Heart right ventricle (tissue), 16 donors: ENCODE data around the gene ETS1. TPM values are rescaled to one million over a fixed set of nuclear protein-coding genes. Genes with fewer than 3 reads are reported as not detected.

ENCODE experiments used
- ATAC-seq, 8 donors: fragments of 200-7000 bp; cut with Tn5 transposase; one replicate each; pipeline ENCODE4 v1.9.1; 2020; ENCODE audit warnings: mild to moderate bottlenecking in 8 of 8, moderate library complexity in 8 of 8, moderate number of reproducible peaks in 1 of 8
- DNase-seq, 2 donors: peaks; one replicate each; pipeline ENCODE4 v3.0.0-alpha.2; 2020
- H3K27ac ChIP-seq, 10 donors: fragments of 200-600 bp; sonication (generic) in 2 of 10; one replicate each; pipeline versions ENCODE4 v1.5.0 to v1.8.0; 2020 to 2022; ENCODE audit warnings: mild to moderate bottlenecking in 3 of 10
- H3K27me3 ChIP-seq, 7 donors: fragments of 200-600 bp; one replicate each; pipeline ENCODE4 v1.8.0; 2021 to 2022; ENCODE audit warnings: mild to moderate bottlenecking in 2 of 7
- H3K36me3 ChIP-seq, 9 donors: fragments of 200-600 bp; sonication (generic) in 1 of 9; one replicate each; pipeline versions ENCODE4 v1.5.0 to v1.8.0; 2020 to 2022; ENCODE audit warnings: mild to moderate bottlenecking in 2 of 9
- H3K4me1 ChIP-seq, 9 donors: fragments of 200-600 bp; sonication (generic) in 1 of 9; one replicate each; pipeline versions ENCODE4 v1.5.0 to v1.8.0; 2020 to 2022; ENCODE audit warnings: mild to moderate bottlenecking in 4 of 9
- H3K4me3 ChIP-seq, 10 donors: fragments of 200-600 bp; sonication (generic) in 2 of 10; one replicate each; pipeline versions ENCODE4 v1.5.0 to v1.8.0; 2020 to 2022; ENCODE audit warnings: mild to moderate bottlenecking in 7 of 10, moderate library complexity in 2 of 10
- H3K9me3 ChIP-seq, 11 donors: fragments of 200-600 bp in 10 of 11; sonication (generic) in 2 of 11; one replicate each; pipeline versions ENCODE4 v1.5.0 to v1.8.0; 2013 to 2022; ENCODE audit warnings: mild to moderate bottlenecking in 2 of 11, control low read depth in 1 of 11, moderate library complexity in 1 of 11
- CTCF ChIP-seq, 9 donors: fragments of 200-600 bp; sonication (generic) in 2 of 9; IDR thresholded peaks; one replicate each; pipeline versions ENCODE4 v1.5.0 to v1.8.0; 2021 to 2022; ENCODE audit warnings: antibody characterized with exemption in 9 of 9, mild to moderate bottlenecking in 5 of 9, moderate library complexity in 1 of 9
- WGBS, 2 donors: extraction: QIAGEN DNeasy Blood & Tissue Kit; methylation state at CpG; one replicate each; pipeline ENCODE4 v1.1.7; 2013; ENCODE audit warnings: inconsistent platforms in 1 of 2; 5-methylcytosine and 5-hydroxymethylcytosine counted together
- intact Hi-C, 10 donors: fragments of 100-400 bp; cut with DNase I; formaldehyde crosslinking; loops; one replicate each; pipeline versions ENCODE4 v1.11.1 to v1.14.2; 2022
- polyA plus RNA-seq, 2 donors: library from polyadenylated mRNA; stranded (reverse); fragments of 200-250 nt; gene quantifications; one replicate each; pipeline ENCODE4 v1.2.3, GENCODE V29; 2013
- total RNA-seq, 10 donors: library from RNA; stranded (reverse); fragmentation: NEBNext Ultra II Directional in 3 of 10; extraction: Animal tissue kit (Norgen Biotek cat#: 25700) in 3 of 10; gene quantifications; one replicate each; pipeline versions ENCODE4 v1.2.1 to v1.2.4, GENCODE V29; 2021 to 2023
- donor health status: Arrhythmogenic right ventricular cardiomyopathy.
- donor health status: ischemic (EF 13 %, LVEDD 7.1; RV severe dilation, severe dysfunction).
- donor health status: healthy with polysubstance abuse.
- donor health status: DM: no; HTN: yes; CAD: no.
- donor health status: DM: no; HTN: no; CAD: no.
- donor health status: ischemic (EF 25% LVEDD 6.9; RV normal size, moderate dysfunction).
- donor health status: ischemic (EF 25% LVEDD 5.7; RV mildly dilated, moderate dysfunction).
- donor health status: healthy.
- donor health status: DM: yes; HTN: yes; CAD: no.
- donor health status: Ischemic cardiomyopathy.
- donor health status: ischemic (EF 35%, LVEDD 5.7; RV mildly dilated, moderate dysfunction).
- donor health status: nonischemic (EF 11% LVEDD 7.7; RV severe dilation, severe dysfunction).
- donor health status: DM: yes; HTN: yes; CAD: no.
- donor health status: PGD.
- donor health status: ischemic (EF 29% LVEDD 5.4; RV normal size, mild dysfunction).
- donor health status: nonischemic (EF 23%, LVEDD 6.1; RV moderate dilation, normal function).

ETS1 gene
- total and polyA plus RNA-seq, 12 donors, result 21.3 to 93.4 (median 50.7) TPM

- no peak overlapping the region for H3K27ac ChIP-seq
- no peak for ATAC-seq
- 84% methylated on average over 1 of the region's 1 CpG for WGBS, 2 donors
- no peaks in the 10 kb centered on the region for H3K27me3 ChIP-seq
- peaks cover 0 to 33% (median 5%) of the 10 kb centered on the region in 9 donors for H3K4me1 ChIP-seq
- H3K9me3 ChIP-seq, result no peaks in the 10 kb centered on the region
- intact Hi-C loops, result loop anchor here in 1 of 10 donors (10.0 kb wide), 1 partner anchor 63 kb away; no protein-coding TSS in a partner anchor
- H3K4me3 ChIP-seq, result no peak overlapping the region
- H3K36me3 ChIP-seq, result no peaks in the 10 kb centered on the region
- no peak for TF ChIP-seq CTCF (IDR thresholded peaks at IDR 0.05)
- DNase-seq, result no peak
These were observed 735 bp upstream of the ETS1 start for GRCh38 chr11:128588093-128588492.

- 38 to 40% methylated on average over 7 of the region's 7 CpGs for WGBS, 2 donors
- Histone ChIP-seq H3K27me3 (no peaks in the 10 kb centered on the region), H3K9me3 (no peaks in the 10 kb centered on the region), H3K27ac (peak overlapping the region in 8 of 10 donors; percentile 11 to 83 (median 70)), H3K4me3 (peak overlapping the region in 9 of 10 donors; percentile 12 to 60 (median 48)), H3K4me1 (peaks cover 0 to 47% (median 17%) of the 10 kb centered on the region in 9 donors), H3K36me3 (no peaks in the 10 kb centered on the region)
- ATAC-seq (peak in 4 of 8 donors; percentile 43 to 58 (median 46)), DNase-seq (no peak)
- TF ChIP-seq CTCF (IDR thresholded peaks at IDR 0.05), result no peak
- intact Hi-C loops, result loop anchor here in 1 of 10 donors (10.0 kb wide), 1 partner anchor 62 kb away; no protein-coding TSS in a partner anchor
These were observed 669 bp downstream of the ETS1 start for GRCh38 chr11:128586689-128587088.

GRCh38 chr11:128585498-128586238, 1.7 kb downstream of the ETS1 start:
- Histone ChIP-seq H3K27me3 (no peaks in the 10 kb centered on the region), H3K4me3 (peak overlapping the region in 9 of 10 donors; percentile 12 to 60 (median 48)), H3K9me3 (no peaks in the 10 kb centered on the region), H3K36me3 (no peaks in the 10 kb centered on the region), H3K4me1 (peaks cover 0 to 57% (median 27%) of the 10 kb centered on the region in 9 donors), H3K27ac (peak overlapping the region in 9 of 10 donors; percentile 23 to 83 (median 66))
- DNase-seq (no peak), ATAC-seq (peak in 5 of 8 donors; percentile 22 to 29 (median 24))
- TF ChIP-seq CTCF (IDR thresholded peaks at IDR 0.05), result no peak
- intact Hi-C loops, result loop anchor here in 1 of 10 donors (10.0 kb wide), 1 partner anchor 61 kb away; no protein-coding TSS in a partner anchor
- WGBS, 2 donors, result 46 to 51% methylated on average over 14 of the region's 14 CpGs

GRCh38 chr11:128584253-128584652, 3.1 kb downstream of the ETS1 start:
- ATAC-seq (no peak), DNase-seq (no peak)
- Histone ChIP-seq H3K27me3 (no peaks in the 10 kb centered on the region), H3K9me3 (no peaks in the 10 kb centered on the region), H3K36me3 (no peaks in the 10 kb centered on the region), H3K27ac (peak overlapping the region in 4 of 10 donors; percentile 16 to 50 (median 34)), H3K4me1 (peaks cover 0 to 71% (median 39%) of the 10 kb centered on the region in 9 donors), H3K4me3 (no peak overlapping the region)
- intact Hi-C loops, result loop anchor here in 2 of 10 donors (5.0 to 10.0 kb wide), 2 partner anchors 33 to 59 kb away; no protein-coding TSS in a partner anchor
- no peak for TF ChIP-seq CTCF (IDR thresholded peaks at IDR 0.05)
- WGBS, 2 donors, result 76 to 86% methylated on average over 3 of the region's 3 CpGs
